PC-9 (cell line): Measurements from ENCODE around the gene GATAD2A. TPM values are rescaled to one million over a fixed set of nuclear protein-coding genes. Genes with fewer than 3 reads are reported as not detected.
A peak's percentile ranks its signal among the peaks of the same experiment; 100 is the strongest.

ENCODE experiments used
- BruUV-seq: library from RNA; stranded (reverse); fragments of 400-500 nt; replicated peaks from 2 replicates; lab custom pipeline; 2021; lab: Mats Ljungman, UMichigan
- CTCF ChIA-PET: fragments of 300-600 bp; sonication (Branson Sonifier 250); formaldehyde crosslinking; loops from one replicate; lab custom pipeline; 2022; ENCODE audit warnings: antibody characterized with exemption; lab: Charles Lee
- POLR2A ChIA-PET: fragments of 300-600 bp; sonication (Branson Sonifier 250); formaldehyde crosslinking; loops from one replicate; lab custom pipeline; 2022; ENCODE audit warnings: antibody characterized with exemption; ENCODE audit not compliant: unreplicated experiment; lab: Charles Lee
- DNase-seq, 2 experiments: peaks; one replicate each; pipeline versions ENCODE4 v3.0.0 to v3.0.0-alpha.2; 2015 to 2022; ENCODE audit warnings: mixed read lengths in 1 of 2
- H2AFZ ChIP-seq: fragments of 200-600 bp; sonication (generic); 2 replicates; pipeline ENCODE4 v1.8.1; 2017; ENCODE audit warnings: antibody characterized with exemption
- H3F3A ChIP-seq: fragments of 200-600 bp; sonication (generic); 2 replicates; pipeline ENCODE4 v1.8.1; 2017; ENCODE audit warnings: antibody characterized with exemption, mild to moderate bottlenecking, low read depth; ENCODE audit not compliant: insufficient read depth
- H3K27ac ChIP-seq: fragments of 200-600 bp; sonication (generic); 2 replicates; pipeline ENCODE4 v1.6.1; 2016; ENCODE audit warnings: mixed run types
- H3K27me3 ChIP-seq: fragments of 200-600 bp; sonication (generic); 2 replicates; pipeline ENCODE4 v1.6.1; 2016; ENCODE audit warnings: low read depth, mixed run types; ENCODE audit not compliant: insufficient read depth
- H3K36me3 ChIP-seq: fragments of 200-600 bp; sonication (generic); 2 replicates; pipeline ENCODE4 v1.6.1; 2016; ENCODE audit warnings: low read depth, mixed run types
- H3K4me1 ChIP-seq: fragments of 200-600 bp; sonication (generic); replicated peaks from 2 replicates; pipeline ENCODE4 v1.6.1; 2016; ENCODE audit warnings: mixed run types; ENCODE audit not compliant: insufficient read depth
- H3K4me2 ChIP-seq: fragments of 200-600 bp; sonication (generic); 2 replicates; pipeline ENCODE4 v1.6.1; 2017; ENCODE audit warnings: mixed run types
- H3K4me3 ChIP-seq: fragments of 200-600 bp; sonication (generic); 2 replicates; pipeline ENCODE4 v1.6.1; 2016; ENCODE audit warnings: mixed run types
- H3K79me2 ChIP-seq: fragments of 200-600 bp; sonication (generic); 2 replicates; pipeline ENCODE4 v1.6.1; 2017; ENCODE audit warnings: low read depth, mixed run types
- H3K9me2 ChIP-seq: fragments of 200-600 bp; sonication (generic); 2 replicates; pipeline ENCODE4 v1.8.1; 2017; ENCODE audit warnings: mild to moderate bottlenecking; ENCODE audit not compliant: insufficient read depth
- H3K9me3 ChIP-seq: fragments of 200-600 bp; sonication (generic); 2 replicates; pipeline ENCODE4 v1.8.1; 2016; ENCODE audit warnings: low read depth; ENCODE audit not compliant: insufficient read depth
- H4K20me1 ChIP-seq: fragments of 200-600 bp; sonication (generic); 2 replicates; pipeline ENCODE4 v1.8.1; 2017; ENCODE audit not compliant: insufficient read depth
- CTCF ChIP-seq: fragments of 200-600 bp; sonication (generic); conservative IDR thresholded peaks from 2 replicates; pipeline ENCODE4 v1.6.1; 2017; ENCODE audit warnings: mixed run types, antibody characterized with exemption, mild to moderate bottlenecking, moderate library complexity
- EZH2 ChIP-seq: fragments of 200-600 bp; sonication (generic); IDR thresholded peaks from 2 replicates; pipeline ENCODE4 v1.8.0; 2017; ENCODE audit warnings: antibody characterized with exemption, low read depth
- intact Hi-C: fragments of 100-400 bp; cut with micrococcal nuclease; formaldehyde crosslinking; loops from one replicate; pipeline ENCODE4 v1.10.0; 2022; ENCODE audit not compliant: unreplicated experiment
- total RNA-seq: library from RNA; stranded (reverse); gene quantifications from 2 replicates; pipeline ENCODE4 v1.2.3, GENCODE V29; 2021

Gene GATAD2A
- total RNA-seq, 1 experiment from 2014 or later, result 129 TPM

GRCh38 chr19:19464339-19465098, 59.0 kb downstream of the GATAD2A start:
- Histone ChIP-seq H3K4me2 (no peak overlapping the region), H3K36me3 (peaks cover 40% of the 10 kb centered on the region), H3K79me2 (peaks cover 58% of the 10 kb centered on the region), H4K20me1 (peaks cover 37% of the 10 kb centered on the region), H3K9me2 (no peaks in the 10 kb centered on the region), H3K4me3 (no peak overlapping the region), H3K27me3 (no peaks in the 10 kb centered on the region), H3K4me1 (no peaks in the 10 kb centered on the region), H3F3A (peaks cover 23% of the 10 kb centered on the region; the same call in 1 of the 2 replicates), H3K9me3 (peaks cover 24% of the 10 kb centered on the region), H3K27ac (no peak overlapping the region), H2AFZ (no peak overlapping the region)
- intact Hi-C loops, result no loop called here
- ChIA-PET POLR2A (interaction anchor here (0.5 to 0.6 kb wide), 2 partner anchors 12 to 94 kb away, joined by 3 read pairs; no protein-coding TSS in a partner anchor), CTCF (interaction anchor here (0.6 kb wide), 1 partner anchor 8 kb away, joined by 3 read pairs; no protein-coding TSS in a partner anchor)
- DNase-seq, result no peak
- TF ChIP-seq CTCF (no peak), EZH2 (no peak)
- BruUV-seq, result no TSS peak

GRCh38 chr19:19465436-19466070, 60.1 kb downstream of the GATAD2A start:
- ChIA-PET POLR2A (no interaction called here), CTCF (no interaction called here)
- Histone ChIP-seq H3K79me2 (peaks cover 48% of the 10 kb centered on the region), H3K27ac (no peak overlapping the region), H3K4me1 (no peaks in the 10 kb centered on the region), H3K4me2 (no peak overlapping the region), H4K20me1 (peaks cover 27% of the 10 kb centered on the region), H3K4me3 (no peak overlapping the region), H3F3A (peaks cover 23% of the 10 kb centered on the region; the same call in 1 of the 2 replicates), H3K9me2 (no peaks in the 10 kb centered on the region), H3K36me3 (peaks cover 40% of the 10 kb centered on the region), H3K9me3 (peaks cover 24% of the 10 kb centered on the region), H2AFZ (no peak overlapping the region), H3K27me3 (no peaks in the 10 kb centered on the region)
- no peak for DNase-seq
- BruUV-seq, result no TSS peak
- no peak for TF ChIP-seq CTCF
- no peak for TF ChIP-seq EZH2
- intact Hi-C loops, result no loop called here

- Histone ChIP-seq H3K4me3 (no peak overlapping the region), H3K27ac (no peak overlapping the region), H3K4me2 (no peak overlapping the region), H3F3A (peaks cover 23% of the 10 kb centered on the region; the same call in 1 of the 2 replicates), H3K36me3 (peaks cover 40% of the 10 kb centered on the region), H3K79me2 (peaks cover 46% of the 10 kb centered on the region), H3K9me2 (no peaks in the 10 kb centered on the region), H3K27me3 (no peaks in the 10 kb centered on the region), H4K20me1 (peaks cover 20% of the 10 kb centered on the region), H3K9me3 (peaks cover 24% of the 10 kb centered on the region), H3K4me1 (no peaks in the 10 kb centered on the region), H2AFZ (no peak overlapping the region)
- POLR2A ChIA-PET, result no interaction called here
- BruUV-seq, result TSS peak; percentile 10
- CTCF ChIA-PET, result no interaction called here
- intact Hi-C loops, result no loop called here
- TF ChIP-seq CTCF (no peak), EZH2 (no peak)
- DNase-seq, result no peak
Measured at GRCh38 chr19:19466201-19466600, 60.7 kb downstream of the GATAD2A start.
